Left kidney (tissue), 2 donors: ENCODE results near the gene CHMP4A. TPM values are rescaled to one million over a fixed set of nuclear protein-coding genes. Genes with fewer than 3 reads are reported as not detected.
"Not testable (repeated sequence)": the region's sequence is repeated elsewhere in the genome, so short reads cannot be mapped to it uniquely, and the experiment has no call there.

Source experiments
- DNase-seq: peaks from one replicate; pipeline ENCODE4 v3.0.0-alpha.2; 2013
- polyA plus RNA-seq: library from polyadenylated mRNA; unstranded; fragments of 120-200 nt; gene quantifications from one replicate; pipeline ENCODE4 v1.2.1, GENCODE V29; 2013; ENCODE audit not compliant: insufficient read length

CHMP4A gene
- polyA plus RNA-seq, 1 donor, result 63.7 TPM

DNA sequence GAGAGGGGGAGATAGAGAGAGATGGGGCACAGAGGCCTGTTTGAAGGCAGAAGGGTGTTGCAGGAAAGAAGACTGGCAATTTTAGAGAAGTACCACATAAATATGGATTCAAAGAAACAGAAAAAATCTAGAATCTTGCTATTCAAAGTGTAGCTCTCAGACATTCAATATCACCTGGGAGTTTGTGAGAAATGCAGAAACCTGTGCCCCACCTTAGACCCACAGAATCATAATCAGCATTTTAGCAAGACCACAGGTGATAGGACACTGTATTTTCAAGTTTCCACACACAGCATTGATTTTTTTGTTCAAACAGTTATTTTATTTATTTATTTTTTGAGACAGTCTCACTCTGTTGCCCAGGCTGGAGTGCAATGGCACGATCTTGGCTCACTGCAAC is 15.6 kb upstream of the CHMP4A start:
- DNase-seq, result no peak

DNA sequence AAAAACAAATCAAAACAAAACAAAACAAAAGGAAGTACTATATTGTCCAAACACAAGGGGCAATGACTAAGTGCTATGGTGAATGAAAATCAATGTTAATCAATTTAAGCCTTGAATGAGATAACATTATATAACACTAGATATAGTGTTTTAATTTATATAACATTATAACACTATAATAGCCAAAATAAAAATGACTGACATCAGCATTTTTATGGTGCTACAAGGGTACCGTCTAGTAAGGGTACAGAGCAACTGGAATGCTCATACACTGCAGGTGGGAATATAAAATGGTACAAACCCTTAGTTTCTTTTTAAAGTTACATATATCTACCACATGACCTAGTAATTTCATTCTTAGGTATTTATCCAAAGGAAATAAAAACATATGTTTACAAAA is 13.2 kb upstream of the CHMP4A start:
- no peak for DNase-seq

DNA sequence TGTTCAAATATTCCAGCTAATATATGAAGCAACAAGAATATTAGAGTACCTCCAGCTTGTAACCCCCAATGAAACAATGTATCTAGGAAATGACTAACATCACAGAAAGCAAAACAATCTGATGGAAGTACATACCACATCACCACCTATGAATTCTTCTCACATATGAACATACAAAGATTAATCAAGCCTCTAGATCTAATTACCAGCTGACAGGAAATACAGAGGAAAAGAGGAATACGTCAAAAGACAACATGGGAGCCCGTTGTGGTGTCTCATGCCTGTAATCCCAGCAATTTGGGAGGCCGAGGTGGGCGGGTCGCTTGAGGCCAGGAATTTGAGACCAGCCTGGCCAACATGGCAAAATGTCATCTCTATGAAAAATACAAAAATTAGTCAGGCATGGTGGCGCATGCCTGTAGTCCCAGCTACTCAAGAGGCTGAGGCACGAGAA is 11.4 kb upstream of the CHMP4A start:
- DNase-seq, result no peak

DNA sequence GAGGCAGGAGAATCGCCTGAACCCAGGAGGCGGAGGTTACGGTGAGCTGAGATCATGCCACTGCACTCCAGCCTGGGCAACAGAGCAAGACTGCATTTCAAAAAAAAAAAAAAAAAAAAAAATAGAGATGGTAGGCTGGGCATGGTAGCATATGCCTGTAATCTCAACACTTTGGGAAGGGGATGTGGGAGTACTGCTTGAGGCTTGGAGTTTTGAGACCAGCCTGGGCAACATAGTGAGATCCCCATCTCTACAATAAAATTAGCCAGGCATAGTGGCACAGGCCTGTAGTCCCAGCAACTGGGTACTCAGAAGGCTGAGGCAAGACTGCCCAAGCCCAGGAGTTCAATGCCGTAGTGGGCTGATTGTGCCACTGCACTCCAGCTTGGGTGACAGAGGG is 9.7 kb upstream of the CHMP4A start:
- not testable (repeated sequence) for DNase-seq

DNA sequence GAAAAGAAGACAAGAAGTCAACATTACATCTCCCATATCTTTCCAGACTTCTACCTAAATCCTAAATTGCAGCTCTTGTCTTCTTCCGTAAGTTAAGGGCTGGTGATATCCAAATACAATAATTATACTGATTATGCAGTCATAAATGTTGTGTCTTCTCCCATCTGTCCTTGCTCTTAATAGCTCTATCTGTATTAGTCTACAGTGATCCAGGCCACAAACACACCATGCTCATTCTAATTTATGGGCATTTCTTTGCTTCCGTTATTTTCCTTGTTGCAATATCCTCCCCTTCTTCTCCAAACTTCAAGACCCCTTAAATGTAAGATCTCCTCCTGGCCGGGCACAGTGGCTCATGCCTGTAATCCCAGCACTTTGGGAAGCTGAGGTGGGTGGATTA is 6.2 kb upstream of the CHMP4A start:
- no peak for DNase-seq

DNA sequence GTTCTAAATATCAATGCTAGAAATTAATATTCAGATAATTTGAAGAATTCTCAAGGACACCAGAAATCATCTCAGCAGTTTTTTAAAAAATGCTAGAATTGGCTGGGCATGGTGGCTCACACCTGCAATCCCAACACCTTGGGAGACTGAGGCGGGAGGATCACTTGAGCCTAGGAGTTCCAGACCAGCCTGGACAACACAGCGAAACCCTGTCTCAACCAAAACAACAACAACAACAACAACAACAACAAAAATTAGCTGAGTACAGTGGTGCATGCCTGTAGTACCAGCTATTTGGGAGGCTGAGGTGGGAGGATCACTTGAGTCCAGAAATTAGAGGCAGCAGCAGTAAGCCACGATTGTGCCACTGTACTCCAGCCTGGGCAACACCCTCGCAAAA is 5.8 kb upstream of the CHMP4A start:
- no peak for DNase-seq

DNA sequence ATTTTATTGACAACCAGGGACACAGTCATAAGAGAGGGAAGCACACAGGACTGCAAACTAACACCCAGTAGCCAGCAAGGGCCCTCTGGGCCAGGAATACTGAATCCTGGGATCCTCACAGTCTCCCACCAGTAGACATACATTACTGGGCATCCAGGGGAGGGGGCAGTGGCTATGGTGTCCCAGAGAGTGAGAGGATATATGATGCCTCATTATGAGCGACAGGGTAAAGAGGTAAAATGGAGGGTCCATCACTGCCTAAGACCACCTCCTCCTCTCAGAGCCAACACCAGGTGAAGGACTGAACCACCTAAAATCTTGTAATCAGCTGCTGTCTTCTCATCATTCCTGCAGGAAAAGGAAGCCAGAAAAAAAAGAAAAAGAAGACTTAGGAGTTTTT is 3.6 kb upstream of the CHMP4A start:
- not testable (repeated sequence) for DNase-seq

DNA sequence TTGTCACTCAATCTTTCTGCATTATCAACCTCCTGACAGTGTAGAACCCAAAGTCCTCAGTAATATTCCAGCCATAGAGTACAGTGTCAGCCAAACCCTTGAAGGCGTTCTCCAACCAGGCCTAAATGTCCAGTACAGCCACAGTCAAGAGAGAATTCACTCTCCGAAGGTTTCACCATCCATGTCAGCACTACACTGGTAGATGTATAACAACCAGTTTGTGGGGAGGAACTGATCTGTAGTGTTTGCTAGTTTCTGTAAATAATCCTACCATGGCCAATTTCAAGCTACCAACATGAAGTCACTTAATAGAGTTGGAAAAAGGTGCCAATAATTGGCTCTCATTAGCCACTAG is 3.0 kb upstream of the CHMP4A start:
- no peak for DNase-seq

DNA sequence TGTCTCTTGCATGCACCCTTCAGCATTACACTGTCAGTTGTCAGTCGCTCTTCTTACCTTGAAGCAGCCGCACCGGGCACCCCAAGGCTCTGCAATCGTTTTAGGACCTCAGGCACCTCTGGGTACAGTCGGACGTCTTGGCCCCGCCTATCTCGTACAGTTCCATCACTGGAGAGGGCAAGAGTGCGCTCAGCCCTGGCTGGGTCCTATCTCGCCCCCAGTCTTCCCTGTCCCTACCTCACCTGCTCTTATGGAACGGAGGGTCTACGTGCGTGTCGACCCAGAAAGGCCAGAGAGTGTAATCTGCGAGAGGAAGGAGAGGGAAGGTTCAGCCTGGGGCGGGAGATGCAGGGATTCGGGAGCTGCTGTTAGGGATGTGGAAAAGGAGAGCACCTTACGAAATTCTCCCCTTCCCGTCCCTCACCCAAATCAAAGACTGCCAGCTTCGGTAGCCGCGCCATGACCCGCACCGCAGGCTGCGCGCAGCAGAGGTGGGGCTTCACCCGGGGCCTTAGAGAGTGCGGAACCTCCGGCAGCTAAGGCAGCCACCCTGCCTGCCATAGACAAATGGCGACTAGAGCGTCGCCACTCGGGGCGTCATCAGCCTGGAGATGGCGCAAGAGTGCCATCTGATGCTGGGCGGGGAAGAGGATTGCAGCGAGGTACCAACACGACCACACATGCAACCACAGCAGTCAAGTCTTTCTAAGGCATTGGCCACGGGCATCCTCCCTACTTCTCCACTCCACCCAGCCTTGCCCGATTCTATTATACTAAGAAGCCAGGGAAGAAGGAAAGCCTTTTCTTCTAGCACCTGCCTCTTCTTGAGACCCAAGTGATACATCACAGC is 2.4 kb upstream of the CHMP4A start, which contains the start of gene MDP1:
Gene MDP1, minus strand, starts transcription at position 572 of the 850 bp plus-strand sequence. Its CDS starts 111 bp downstream, at position 461.
- DNase-seq, result peak; percentile 87

DNA sequence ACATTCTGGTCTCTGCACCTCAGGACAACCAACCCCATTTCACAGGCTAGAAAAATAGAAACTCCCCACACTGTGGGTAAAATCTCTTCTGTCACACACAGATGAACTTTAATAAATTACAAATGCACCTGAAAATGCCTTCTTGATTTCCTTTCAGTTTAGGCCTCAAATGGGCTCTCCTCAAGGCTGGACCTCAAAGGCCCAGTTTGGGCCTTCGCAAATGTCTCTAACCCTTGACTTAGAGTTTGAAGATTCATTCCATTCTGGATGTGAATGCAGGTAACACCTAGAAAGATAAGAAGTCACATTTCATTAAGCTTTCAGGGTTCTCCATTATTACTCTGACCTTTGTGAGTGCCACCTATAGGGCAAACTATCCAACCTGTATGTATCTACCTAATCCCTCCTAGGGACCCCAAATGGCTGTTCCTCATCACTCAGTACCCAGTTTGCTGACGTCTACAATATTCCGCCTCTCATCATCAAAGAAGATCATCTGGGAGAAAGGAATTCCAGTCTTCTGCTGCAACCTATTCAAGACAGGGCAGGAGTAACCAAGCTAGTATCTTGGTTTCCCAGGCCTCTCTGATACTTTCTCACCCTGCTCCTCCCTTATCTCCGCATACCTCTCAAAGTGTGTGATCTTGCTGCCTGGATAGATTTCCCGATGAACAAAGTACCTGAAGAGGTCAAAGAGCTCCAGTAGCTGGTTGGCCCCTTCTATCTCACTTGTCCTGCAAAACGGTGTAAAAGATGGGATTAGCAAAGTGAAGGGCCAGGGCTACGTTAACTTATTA is 776 bp upstream of the CHMP4A start:
- no peak for DNase-seq

DNA sequence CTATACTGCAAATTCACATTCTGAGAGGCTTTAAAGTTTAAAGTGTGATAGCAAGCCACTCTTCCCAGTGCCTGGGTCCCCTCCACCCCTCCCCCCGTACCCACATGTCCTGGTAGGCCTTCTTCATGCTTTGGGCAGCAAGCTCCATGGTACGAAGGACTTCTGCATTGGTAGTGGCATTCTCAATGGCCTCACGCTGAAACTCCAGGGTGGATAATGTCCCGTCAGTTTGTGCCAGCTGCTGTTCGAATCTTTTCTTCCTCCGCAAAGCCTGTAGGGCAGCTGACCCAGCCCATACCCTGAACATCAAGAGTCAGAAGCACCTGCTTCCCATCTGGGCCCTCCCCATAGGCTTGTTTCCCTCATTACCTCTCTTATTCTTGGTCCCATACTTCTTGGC is 2.0 kb downstream of the CHMP4A start:
- no peak for DNase-seq

DNA sequence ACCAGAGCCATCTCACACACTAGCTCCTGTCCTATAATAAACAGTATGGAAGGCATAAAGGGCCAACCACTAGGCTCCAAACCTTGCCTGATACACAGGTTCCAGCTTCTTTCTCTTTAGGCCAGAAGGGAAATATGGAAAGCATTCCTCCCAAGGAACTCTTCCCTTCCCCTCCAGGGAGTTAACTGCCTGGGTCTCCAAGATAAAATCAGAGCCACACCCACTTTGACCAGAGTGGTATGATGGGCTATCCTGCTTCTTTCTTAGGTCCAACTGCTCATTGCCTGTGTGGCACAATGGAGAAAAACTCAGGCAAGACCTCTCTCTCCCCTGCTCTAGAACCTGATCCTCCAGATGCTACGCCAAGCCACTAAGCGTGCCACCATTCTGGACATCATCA is 5.7 kb downstream of the CHMP4A start:
- DNase-seq, result no peak

DNA sequence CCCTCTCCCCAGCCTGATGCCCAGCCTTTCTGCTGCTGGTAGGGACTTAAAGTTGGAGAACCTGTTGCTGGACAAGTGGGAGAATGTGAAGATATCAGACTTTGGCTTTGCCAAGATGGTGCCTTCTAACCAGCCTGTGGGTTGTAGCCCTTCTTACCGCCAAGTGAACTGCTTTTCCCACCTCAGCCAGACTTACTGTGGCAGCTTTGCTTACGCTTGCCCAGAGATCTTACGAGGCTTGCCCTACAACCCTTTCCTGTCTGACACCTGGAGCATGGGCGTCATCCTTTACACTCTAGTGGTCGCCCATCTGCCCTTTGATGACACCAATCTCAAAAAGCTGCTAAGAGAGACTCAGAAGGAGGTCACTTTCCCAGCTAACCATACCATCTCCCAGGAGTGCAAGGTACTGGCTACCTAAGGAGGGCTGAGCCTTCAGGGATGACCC is 6.2 kb downstream of the CHMP4A start:
- no peak for DNase-seq

DNA sequence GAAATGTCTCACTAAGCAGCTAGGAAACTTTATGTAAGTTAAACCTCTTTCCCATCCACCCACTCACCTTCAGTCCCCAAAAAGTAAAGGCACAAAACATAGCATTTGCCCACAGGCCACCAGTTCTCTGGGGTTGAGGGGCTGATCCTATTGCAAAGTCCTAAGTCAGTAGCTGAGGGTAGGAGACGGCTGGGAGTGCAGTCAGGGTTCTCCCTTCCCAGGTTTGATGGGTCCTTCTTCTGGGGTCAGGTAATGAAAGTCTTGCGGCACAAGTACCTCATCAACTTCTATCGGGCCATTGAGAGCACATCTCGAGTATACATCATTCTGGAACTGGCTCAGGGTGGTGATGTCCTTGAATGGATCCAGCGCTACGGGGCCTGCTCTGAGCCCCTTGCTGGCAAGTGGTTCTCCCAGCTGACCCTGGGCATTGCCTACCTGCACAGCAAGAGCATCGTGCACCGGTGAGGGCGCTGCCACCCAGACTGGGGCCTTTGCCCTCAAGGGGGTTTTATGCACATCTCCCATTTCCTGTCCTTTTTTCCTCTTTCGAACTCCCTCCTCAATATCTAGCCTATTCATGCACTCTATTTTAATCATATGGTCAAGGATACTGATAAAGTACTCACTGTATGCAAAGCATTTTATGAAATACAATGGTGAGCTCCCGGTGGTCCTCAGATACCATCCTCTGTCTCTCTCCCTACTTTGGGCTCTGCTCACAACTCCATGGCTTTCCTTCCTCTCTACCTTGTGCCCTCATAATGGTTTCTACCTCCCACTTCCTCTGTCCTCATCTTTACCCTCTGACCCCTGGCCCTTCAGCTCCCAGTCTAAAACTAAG is 6.8 kb downstream of the CHMP4A start:
- no peak for DNase-seq

DNA sequence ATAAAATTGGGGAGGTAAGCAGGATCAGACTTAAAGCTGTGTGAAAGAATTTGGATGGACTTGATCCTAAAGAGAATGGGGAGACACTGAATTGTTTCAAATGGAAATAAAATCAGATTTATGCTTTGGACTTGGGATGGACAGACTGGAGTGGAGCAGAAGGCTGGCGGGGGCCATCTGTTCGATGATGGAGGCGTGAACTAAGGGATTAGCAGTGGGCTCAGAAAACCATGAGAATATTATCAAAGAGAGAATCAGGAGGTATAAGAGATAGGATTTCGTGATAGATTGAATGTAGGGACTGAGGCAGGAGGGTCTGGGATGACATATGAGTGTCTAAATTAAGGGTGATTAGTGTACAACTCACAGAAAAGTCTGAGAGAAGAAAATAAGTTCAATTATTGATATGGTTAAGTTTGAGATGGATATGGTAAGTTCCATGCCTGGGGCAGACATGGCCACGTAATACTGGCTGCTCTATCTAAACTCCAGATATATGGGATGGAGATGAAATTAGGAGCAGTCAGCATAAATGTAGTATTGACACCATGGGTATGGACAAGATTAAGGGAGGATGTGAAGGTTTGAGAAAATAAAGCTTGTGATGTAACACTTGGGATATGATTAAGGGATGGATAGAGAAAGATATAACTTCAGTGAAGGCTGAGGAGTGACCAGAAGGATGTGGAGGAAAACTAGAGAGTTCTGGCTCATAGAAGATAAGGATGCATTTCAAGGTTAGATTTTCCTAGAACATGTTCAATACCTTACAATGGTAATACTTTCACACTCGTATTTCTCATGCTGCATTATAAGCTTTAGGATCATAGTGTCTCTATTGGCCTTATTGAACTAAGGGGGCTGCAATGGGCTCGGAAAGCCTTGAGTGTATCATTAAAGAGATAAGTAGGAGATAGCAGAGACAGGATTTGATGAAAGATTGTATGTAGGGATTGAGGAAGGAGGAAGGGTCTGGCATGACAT is 8.8 kb downstream of the CHMP4A start:
- no peak for DNase-seq

DNA sequence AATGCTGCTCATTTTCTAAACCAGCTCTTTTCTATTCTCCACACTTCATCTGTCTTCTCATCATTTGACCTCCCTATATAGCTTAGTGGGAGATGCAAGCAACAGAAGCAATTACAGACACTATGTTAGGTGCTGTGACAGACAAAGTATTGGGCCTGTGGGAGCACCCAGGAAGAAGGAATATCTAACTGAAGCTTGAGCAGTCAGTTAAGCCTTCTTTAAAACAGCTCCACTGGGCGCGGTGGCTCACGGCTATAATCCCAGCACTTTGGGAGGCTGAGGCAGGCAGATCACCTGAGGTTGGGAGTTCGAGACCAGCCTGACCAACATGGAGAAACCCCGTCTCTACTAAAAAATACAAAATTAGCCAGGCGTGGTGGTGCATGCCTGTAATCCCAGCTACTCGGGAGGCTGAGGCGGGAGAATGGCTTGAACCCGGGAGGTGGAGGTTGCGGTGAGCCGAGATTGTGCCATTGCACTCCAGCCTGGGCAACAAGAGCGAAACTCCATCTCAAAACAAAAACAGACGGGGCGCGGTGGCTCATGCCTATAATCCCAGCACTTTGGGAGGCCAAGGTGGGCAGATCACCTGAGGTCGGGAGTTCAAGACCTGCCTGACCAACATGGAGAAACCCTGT is 9.9 kb downstream of the CHMP4A start:
- DNase-seq, result not testable (repeated sequence)

DNA sequence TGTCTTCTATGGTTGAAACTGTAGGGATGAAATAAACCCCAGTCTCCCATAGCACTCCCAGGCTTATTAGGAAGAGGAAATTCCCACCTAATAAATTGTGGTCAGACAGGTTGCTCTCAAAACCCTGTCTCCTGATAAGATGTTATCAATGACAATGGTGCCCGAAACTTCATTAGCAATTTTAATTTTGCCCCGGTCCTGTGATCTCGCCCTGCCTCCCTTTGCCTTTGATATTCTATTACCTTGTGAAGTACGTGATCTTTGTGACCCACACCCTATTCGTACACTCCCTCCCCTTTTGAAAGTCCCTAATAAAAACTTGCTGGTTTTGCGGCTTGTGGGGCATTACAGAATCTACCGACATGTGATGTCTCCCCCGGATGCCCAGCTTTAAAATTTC is 10.8 kb downstream of the CHMP4A start:
- not testable (repeated sequence) for DNase-seq

DNA sequence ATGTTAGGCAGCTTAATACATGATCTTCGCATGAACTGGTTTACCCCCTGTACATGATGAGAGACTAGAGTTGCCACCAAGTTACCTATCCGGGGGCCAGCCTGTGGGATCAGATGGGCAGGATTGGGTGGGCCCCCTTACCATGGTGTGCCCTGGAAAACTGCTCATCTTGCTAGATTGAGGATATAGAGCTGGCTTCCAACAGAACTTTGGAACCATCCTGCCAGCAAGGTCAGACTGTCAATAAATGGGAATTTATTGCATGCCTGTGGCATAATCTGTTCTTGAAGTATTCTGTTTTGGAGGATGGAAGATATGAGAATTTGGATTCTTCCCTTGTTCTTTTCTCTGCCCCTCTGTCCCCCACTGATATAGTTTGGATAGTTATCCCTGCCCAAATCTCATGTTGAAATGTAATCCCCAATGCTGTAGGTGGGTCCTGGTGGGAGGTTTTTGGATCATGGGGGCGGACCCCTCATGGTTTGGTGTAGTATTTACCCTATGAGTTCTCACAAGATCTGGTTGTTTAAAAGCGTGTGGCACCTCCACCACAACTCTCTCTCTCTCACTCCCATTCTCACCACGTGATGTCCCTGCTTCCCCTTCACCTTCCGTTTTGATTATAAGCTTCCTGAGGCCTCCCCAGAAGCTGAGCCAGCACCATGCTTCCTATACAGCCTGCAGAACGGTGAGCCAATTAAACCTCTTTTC is 14.3 kb downstream of the CHMP4A start:
- DNase-seq, result no peak

DNA sequence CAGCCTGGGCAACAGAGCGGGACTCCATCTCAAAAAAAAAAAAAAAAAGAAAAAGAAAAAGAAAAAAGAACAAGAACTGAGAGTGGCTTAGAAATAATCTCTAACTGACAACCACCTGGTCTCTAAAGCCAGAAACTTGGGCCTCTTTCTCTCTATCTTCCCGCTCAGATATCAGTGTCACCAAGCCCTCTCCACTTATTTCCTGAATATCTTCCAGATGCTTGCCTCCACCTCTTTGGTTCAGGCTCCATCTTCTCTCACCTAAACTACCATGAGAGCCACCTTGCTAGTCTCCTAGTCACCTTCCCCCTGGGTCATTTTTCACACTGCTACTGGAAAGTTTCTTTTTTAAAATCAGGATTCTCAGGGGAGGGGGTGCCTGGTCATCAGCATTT is 16.2 kb downstream of the CHMP4A start:
- DNase-seq, result no peak
